ENCODE results near the gene GRK2. TPM values are rescaled to one million over a fixed set of nuclear protein-coding genes. Genes with fewer than 3 reads are reported as not detected.

GRK2 gene
- total and polyA plus RNA-seq, 2 of the 13 experiments (the other 11 are each of a cell fraction or from before 2014, with no cell fraction given), result 31.3 to 42.4 TPM

- Histone ChIP-seq H3K79me2 (ENCODE audit: insufficient read depth, low read length) (peaks cover 68% of the 10 kb centered on the region), H3K4me2 (ENCODE audit: low read depth, low read length) (peak overlapping the region; percentile 2; the same call in 1 of the 2 replicates), H3K27ac (ENCODE audit: extremely low read length, insufficient read depth, low read length) (no peak overlapping the region), H3K9ac (ENCODE audit: insufficient read depth, low read depth, low read length) (0 out of 2 replicates have a peak overlapping the region, but pooled peaks have one; percentile 1), H3K36me3 (replicated peaks in 1 of 2; ENCODE audit: control insufficient read depth in 1 of 2, insufficient read depth in 2 of 2, low read length in 2 of 2) (peaks cover 12 to 47% of the 10 kb centered on the region in 2 experiments), H3K27me3 (ENCODE audit: control insufficient read depth in 1 of 2, insufficient read depth in 2 of 2, low read length in 2 of 2) (no peaks in the 10 kb centered on the region), H3K4me3 (replicated peaks in 1 of 3; ENCODE audit: insufficient read depth in 1 of 3, low read depth in 2 of 3, low read length in 3 of 3) (no peak overlapping the region), H2AFZ (ENCODE audit: low read length) (no peak overlapping the region), H3K4me1 (ENCODE audit: insufficient read depth, low read length) (peaks cover 47% of the 10 kb centered on the region), H4K20me1 (ENCODE audit: insufficient read depth, low read length) (peaks cover 35% of the 10 kb centered on the region), H3K9me3 (ENCODE audit: low read length) (no peaks in the 10 kb centered on the region)
- ATAC-seq (no peak), FAIRE-seq (no peak), DNase-seq (ENCODE audit: low spot score) (no peak)
- 98% methylated on average over 5 of the region's 15 CpGs for WGBS (ENCODE audit: low lambda C conversion rate)
- intact Hi-C loops (cut with micrococcal nuclease; ENCODE audit: unreplicated experiment) (no loop called here), in situ Hi-C loops (cut with HindIII; ENCODE audit: extremely low pct_ligation_motif_present, low pct_unique_long_range_greater_than_20kb) (no loop called here)
- CTCF ChIA-PET (ENCODE audit: low intra/inter-chr PET ratio, low total read pairs), result no interaction called here
- no TSS peak for BruUV-seq (replicated peaks)
- POLR2A ChIA-PET, result interaction anchor here (4.5 kb wide), 1 partner anchor 19 kb away, joined by 19 read pairs; the partner anchor contains the start of gene ANKRD13D
- TF ChIP-seq, protein P1, sequence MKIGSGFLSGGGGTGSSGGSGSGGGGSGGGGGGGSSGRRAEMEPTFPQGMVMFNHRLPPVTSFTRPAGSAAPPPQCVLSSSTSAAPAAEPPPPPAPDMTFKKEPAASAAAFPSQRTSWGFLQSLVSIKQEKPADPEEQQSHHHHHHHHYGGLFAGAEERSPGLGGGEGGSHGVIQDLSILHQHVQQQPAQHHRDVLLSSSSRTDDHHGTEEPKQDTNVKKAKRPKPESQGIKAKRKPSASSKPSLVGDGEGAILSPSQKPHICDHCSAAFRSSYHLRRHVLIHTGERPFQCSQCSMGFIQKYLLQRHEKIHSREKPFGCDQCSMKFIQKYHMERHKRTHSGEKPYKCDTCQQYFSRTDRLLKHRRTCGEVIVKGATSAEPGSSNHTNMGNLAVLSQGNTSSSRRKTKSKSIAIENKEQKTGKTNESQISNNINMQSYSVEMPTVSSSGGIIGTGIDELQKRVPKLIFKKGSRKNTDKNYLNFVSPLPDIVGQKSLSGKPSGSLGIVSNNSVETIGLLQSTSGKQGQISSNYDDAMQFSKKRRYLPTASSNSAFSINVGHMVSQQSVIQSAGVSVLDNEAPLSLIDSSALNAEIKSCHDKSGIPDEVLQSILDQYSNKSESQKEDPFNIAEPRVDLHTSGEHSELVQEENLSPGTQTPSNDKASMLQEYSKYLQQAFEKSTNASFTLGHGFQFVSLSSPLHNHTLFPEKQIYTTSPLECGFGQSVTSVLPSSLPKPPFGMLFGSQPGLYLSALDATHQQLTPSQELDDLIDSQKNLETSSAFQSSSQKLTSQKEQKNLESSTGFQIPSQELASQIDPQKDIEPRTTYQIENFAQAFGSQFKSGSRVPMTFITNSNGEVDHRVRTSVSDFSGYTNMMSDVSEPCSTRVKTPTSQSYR (CRISPR knock-in tag; IDR thresholded peaks at IDR 0.05; ENCODE audit: borderline replicate concordance), result no peak
- no peak for TF ChIP-seq ZNF562 (CRISPR knock-in tag; IDR thresholded peaks at IDR 0.05; ENCODE audit: borderline replicate concordance)
- TF ChIP-seq ZBTB37 (CRISPR knock-in tag; IDR thresholded peaks at IDR 0.05), result no peak
- no peak for TF ChIP-seq ZNF530 (CRISPR knock-in tag; IDR thresholded peaks at IDR 0.05; ENCODE audit: low read depth)
- TF ChIP-seq ZNF432 (CRISPR knock-in tag; IDR thresholded peaks at IDR 0.05; ENCODE audit: borderline replicate concordance), result no peak
- no peak for TF ChIP-seq ZNF737 (CRISPR knock-in tag; IDR thresholded peaks at IDR 0.05; ENCODE audit: borderline replicate concordance)
- no peak for TF ChIP-seq SMARCE1 (IDR thresholded peaks at IDR 0.05; ENCODE audit: borderline replicate concordance)
- TF ChIP-seq, protein P2, sequence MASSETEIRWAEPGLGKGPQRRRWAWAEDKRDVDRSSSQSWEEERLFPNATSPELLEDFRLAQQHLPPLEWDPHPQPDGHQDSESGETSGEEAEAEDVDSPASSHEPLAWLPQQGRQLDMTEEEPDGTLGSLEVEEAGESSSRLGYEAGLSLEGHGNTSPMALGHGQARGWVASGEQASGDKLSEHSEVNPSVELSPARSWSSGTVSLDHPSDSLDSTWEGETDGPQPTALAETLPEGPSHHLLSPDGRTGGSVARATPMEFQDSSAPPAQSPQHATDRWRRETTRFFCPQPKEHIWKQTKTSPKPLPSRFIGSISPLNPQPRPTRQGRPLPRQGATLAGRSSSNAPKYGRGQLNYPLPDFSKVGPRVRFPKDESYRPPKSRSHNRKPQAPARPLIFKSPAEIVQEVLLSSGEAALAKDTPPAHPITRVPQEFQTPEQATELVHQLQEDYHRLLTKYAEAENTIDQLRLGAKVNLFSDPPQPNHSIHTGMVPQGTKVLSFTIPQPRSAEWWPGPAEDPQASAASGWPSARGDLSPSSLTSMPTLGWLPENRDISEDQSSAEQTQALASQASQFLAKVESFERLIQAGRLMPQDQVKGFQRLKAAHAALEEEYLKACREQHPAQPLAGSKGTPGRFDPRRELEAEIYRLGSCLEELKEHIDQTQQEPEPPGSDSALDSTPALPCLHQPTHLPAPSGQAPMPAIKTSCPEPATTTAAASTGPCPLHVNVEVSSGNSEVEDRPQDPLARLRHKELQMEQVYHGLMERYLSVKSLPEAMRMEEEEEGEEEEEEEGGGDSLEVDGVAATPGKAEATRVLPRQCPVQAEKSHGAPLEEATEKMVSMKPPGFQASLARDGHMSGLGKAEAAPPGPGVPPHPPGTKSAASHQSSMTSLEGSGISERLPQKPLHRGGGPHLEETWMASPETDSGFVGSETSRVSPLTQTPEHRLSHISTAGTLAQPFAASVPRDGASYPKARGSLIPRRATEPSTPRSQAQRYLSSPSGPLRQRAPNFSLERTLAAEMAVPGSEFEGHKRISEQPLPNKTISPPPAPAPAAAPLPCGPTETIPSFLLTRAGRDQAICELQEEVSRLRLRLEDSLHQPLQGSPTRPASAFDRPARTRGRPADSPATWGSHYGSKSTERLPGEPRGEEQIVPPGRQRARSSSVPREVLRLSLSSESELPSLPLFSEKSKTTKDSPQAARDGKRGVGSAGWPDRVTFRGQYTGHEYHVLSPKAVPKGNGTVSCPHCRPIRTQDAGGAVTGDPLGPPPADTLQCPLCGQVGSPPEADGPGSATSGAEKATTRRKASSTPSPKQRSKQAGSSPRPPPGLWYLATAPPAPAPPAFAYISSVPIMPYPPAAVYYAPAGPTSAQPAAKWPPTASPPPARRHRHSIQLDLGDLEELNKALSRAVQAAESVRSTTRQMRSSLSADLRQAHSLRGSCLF (CRISPR knock-in tag; IDR thresholded peaks at IDR 0.05; ENCODE audit: borderline replicate concordance), result no peak
- TF ChIP-seq ZNF274 (CRISPR knock-in tag; IDR thresholded peaks at IDR 0.05), result no peak
- TF ChIP-seq, protein P3, sequence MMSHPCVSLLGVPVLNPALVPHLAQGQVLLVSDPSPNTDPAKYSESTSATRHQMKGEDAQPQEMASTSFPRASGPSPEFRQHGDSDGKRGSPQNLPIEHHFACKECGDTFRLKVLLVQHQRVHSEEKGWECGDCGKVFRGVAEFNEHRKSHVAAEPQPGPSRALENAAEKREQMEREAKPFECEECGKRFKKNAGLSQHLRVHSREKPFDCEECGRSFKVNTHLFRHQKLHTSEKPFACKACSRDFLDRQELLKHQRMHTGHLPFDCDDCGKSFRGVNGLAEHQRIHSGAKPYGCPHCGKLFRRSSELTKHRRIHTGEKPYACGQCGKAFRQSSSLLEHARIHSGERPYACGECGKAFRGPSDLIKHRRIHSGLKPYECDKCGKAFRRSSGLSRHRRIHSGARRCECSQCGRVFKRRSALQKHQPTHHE (CRISPR knock-in tag; IDR thresholded peaks at IDR 0.05; ENCODE audit: borderline replicate concordance), result no peak
- TF ChIP-seq ZNF577 (CRISPR knock-in tag; IDR thresholded peaks at IDR 0.05; ENCODE audit: borderline replicate concordance, low read depth), result no peak
- TF ChIP-seq ZNF296 (CRISPR knock-in tag; conservative IDR thresholded peaks at IDR 0.05), result no peak
Observed at GRCh38 chr11:67269401-67270255, 3.4 kb downstream of the GRK2 start.

All from HepG2 (cell line).